H1 (cell line): ENCODE results near the gene PVALB. TPM values are rescaled to one million over a fixed set of nuclear protein-coding genes. Genes with fewer than 3 reads are reported as not detected.

Experiments
- CTCF ChIA-PET: fragments of 300-600 bp; sonication (Branson Sonifier 250); formaldehyde crosslinking; loops from one replicate; lab custom pipeline; 2021; ENCODE audit not compliant: partially characterized antibody; lab: Charles Lee
- POLR2A ChIA-PET: fragments of 300-600 bp; sonication (Branson Sonifier 250); formaldehyde crosslinking; loops from one replicate; lab custom pipeline; 2021; ENCODE audit warnings: inconsistent platforms; ENCODE audit not compliant: partially characterized antibody; lab: Charles Lee
- DNase-seq, 2 experiments: peaks; one replicate each; pipeline versions ENCODE4 v3.0.0 to v3.0.0-alpha.2; 2010 to 2022; ENCODE audit warnings: low spot score in 2 of 2, low read depth in 1 of 2, mixed read lengths in 1 of 2
- FAIRE-seq: peaks from 2 replicates; lab custom pipeline; 2011; peaks lifted over from hg19 to GRCh38; lab: Jason Lieb, UNC
- H2AFZ ChIP-seq: 2 replicates; pipeline ENCODE4 v1.8.1; 2012; ENCODE audit warnings: low read length, inconsistent platforms
- H2AK5ac ChIP-seq: 2 replicates; pipeline ENCODE4 v1.6.1; 2013; ENCODE audit warnings: low read depth, low read length
- H2BK120ac ChIP-seq: replicated peaks from 2 replicates; pipeline ENCODE3; 2013; ENCODE audit warnings: low read depth, low read length, inconsistent platforms
- H2BK12ac ChIP-seq: 2 replicates; pipeline ENCODE4 v1.6.1; 2013; ENCODE audit warnings: low read depth, low read length
- H2BK15ac ChIP-seq: 2 replicates; pipeline ENCODE4 v1.6.1; 2013; ENCODE audit warnings: low read length
- H2BK20ac ChIP-seq: 2 replicates; pipeline ENCODE4 v1.6.1; 2013; ENCODE audit warnings: low read length
- H2BK5ac ChIP-seq: 2 replicates; pipeline ENCODE4 v1.6.1; 2013; ENCODE audit warnings: low read depth, low read length
- H3K14ac ChIP-seq: 2 replicates; pipeline ENCODE4 v1.6.1; 2013; ENCODE audit warnings: inconsistent platforms; ENCODE audit not compliant: insufficient read length
- H3K18ac ChIP-seq: 2 replicates; pipeline ENCODE4 v1.6.1; 2013; ENCODE audit warnings: low read length; ENCODE audit errors: extremely low read depth
- H3K23ac ChIP-seq: 2 replicates; pipeline ENCODE4 v1.6.1; 2013; ENCODE audit warnings: inconsistent platforms; ENCODE audit not compliant: insufficient read length
- H3K23me2 ChIP-seq: 2 replicates; pipeline ENCODE4 v1.6.1; 2013; ENCODE audit warnings: low read depth, low read length
- H3K27ac ChIP-seq: 2 replicates; pipeline ENCODE4 v1.6.1; 2011; ENCODE audit warnings: low read depth, low read length, inconsistent platforms
- H3K27me3 ChIP-seq, 4 experiments: replicated peaks in 1 of 4; 1 replicate in 1 of 4; 2 replicates in 3 of 4; pipeline versions ENCODE4 v1.6.1 to v1.8.1; 2011 to 2013; ENCODE audit warnings: low read length in 3 of 4, mild to moderate bottlenecking in 3 of 4, inconsistent platforms in 2 of 4, mixed read lengths in 2 of 4, moderate library complexity in 1 of 4; ENCODE audit not compliant: control insufficient read depth in 3 of 4, insufficient read depth in 3 of 4; ENCODE audit errors: extremely low read depth in 1 of 4
- H3K36me3 ChIP-seq, 4 experiments: 2 replicates each; pipeline versions ENCODE4 v1.6.1 to v1.8.1; 2011 to 2013; ENCODE audit warnings: mild to moderate bottlenecking in 4 of 4, low read length in 3 of 4, moderate library complexity in 2 of 4, control low read depth in 1 of 4, inconsistent platforms in 1 of 4; ENCODE audit not compliant: insufficient read depth in 4 of 4, control insufficient read depth in 2 of 4
- H3K4ac ChIP-seq: replicated peaks from 2 replicates; pipeline ENCODE3; 2013; ENCODE audit warnings: low read length, low read depth, mixed read lengths, inconsistent platforms; ENCODE audit not compliant: insufficient read length
- H3K4me1 ChIP-seq, 4 experiments: replicated peaks in 1 of 4; 1 replicate in 1 of 4; 2 replicates in 3 of 4; pipeline versions ENCODE4 v1.6.1 to v1.8.1; 2011 to 2013; ENCODE audit warnings: low read length in 3 of 4, inconsistent platforms in 2 of 4, mixed read lengths in 1 of 4; ENCODE audit not compliant: insufficient read depth in 4 of 4, control insufficient read depth in 3 of 4
- H3K4me2 ChIP-seq, 2 experiments: 2 replicates each; pipeline versions ENCODE4 v1.6.1 to v1.8.1; 2011 to 2013; ENCODE audit warnings: low read depth in 2 of 2, low read length in 2 of 2, control low read depth in 1 of 2, inconsistent platforms in 1 of 2, mild to moderate bottlenecking in 1 of 2; ENCODE audit not compliant: insufficient read depth in 1 of 2
- H3K4me3 ChIP-seq, 4 experiments: fragments of 200-600, 300-600 bp in 1 of 4; sonication (generic), shearing (Covaris generic), sonication (Bioruptor Twin) in 1 of 4; 2 replicates each; pipeline versions ENCODE4 v1.5.1 to v1.8.1; 2011 to 2016; ENCODE audit warnings: low read length in 4 of 4, low read depth in 3 of 4, control low read depth in 2 of 4, inconsistent platforms in 2 of 4, mild to moderate bottlenecking in 2 of 4, mixed read lengths in 1 of 4, moderate library complexity in 1 of 4; ENCODE audit not compliant: insufficient read depth in 2 of 4; ENCODE audit errors: extremely low read depth in 1 of 4
- H3K56ac ChIP-seq: replicated peaks from 2 replicates; pipeline ENCODE3; 2013; ENCODE audit warnings: low read depth, mild to moderate bottlenecking, mixed read lengths, low read length, inconsistent platforms; ENCODE audit not compliant: insufficient read length
- H3K79me1 ChIP-seq: 2 replicates; pipeline ENCODE4 v1.6.1; 2013; ENCODE audit warnings: low read depth, low read length, control low read depth
- H3K79me2 ChIP-seq, 2 experiments: 2 replicates each; pipeline versions ENCODE4 v1.6.1 to v1.8.1; 2012 to 2013; ENCODE audit warnings: low read length in 2 of 2, mild to moderate bottlenecking in 2 of 2, inconsistent platforms in 1 of 2; ENCODE audit not compliant: insufficient read depth in 2 of 2, control insufficient read depth in 1 of 2
- H3K9ac ChIP-seq, 4 experiments: replicated peaks in 1 of 4; 1 replicate in 1 of 4; 2 replicates in 3 of 4; pipeline versions ENCODE4 v1.6.1 to v1.8.1; 2011 to 2013; ENCODE audit warnings: low read depth in 3 of 4, low read length in 3 of 4, control low read depth in 2 of 4, mild to moderate bottlenecking in 2 of 4, moderate library complexity in 2 of 4, inconsistent platforms in 1 of 4; ENCODE audit errors: extremely low read depth in 1 of 4
- H3K9me3 ChIP-seq, 2 experiments: 2 replicates each; pipeline versions ENCODE4 v1.6.1 to v1.8.1; 2012 to 2013; ENCODE audit warnings: mild to moderate bottlenecking in 2 of 2, moderate library complexity in 2 of 2, control low read depth in 1 of 2, inconsistent platforms in 1 of 2, low read depth in 1 of 2, low read length in 1 of 2, mixed read lengths in 1 of 2; ENCODE audit not compliant: insufficient read depth in 2 of 2
- H4K20me1 ChIP-seq, 2 experiments: replicated peaks in 1 of 2; 2 replicates each; pipeline versions ENCODE3 to v1.8.1; 2011 to 2013; ENCODE audit warnings: inconsistent platforms in 2 of 2, low read length in 2 of 2, mild to moderate bottlenecking in 1 of 2; ENCODE audit not compliant: insufficient read depth in 2 of 2, control insufficient read depth in 1 of 2
- H4K5ac ChIP-seq: 2 replicates; pipeline ENCODE4 v1.6.1; 2013; ENCODE audit warnings: low read length, low read depth, mixed read lengths, inconsistent platforms; ENCODE audit not compliant: insufficient read length
- H4K8ac ChIP-seq: 2 replicates; pipeline ENCODE4 v1.8.0; 2013; ENCODE audit warnings: mild to moderate bottlenecking, moderate library complexity, low read length, inconsistent platforms; ENCODE audit not compliant: insufficient read depth; ENCODE audit errors: extremely low read depth
- H4K91ac ChIP-seq: replicated peaks from 2 replicates; pipeline ENCODE3; 2013; ENCODE audit warnings: low read length, mixed read lengths, inconsistent platforms; ENCODE audit not compliant: insufficient read length
- ATF2 ChIP-seq: IDR thresholded peaks from 2 replicates; pipeline ENCODE4 v1.6.1; 2012; ENCODE audit warnings: low read length, inconsistent platforms
- ATF3 ChIP-seq: IDR thresholded peaks from 2 replicates; pipeline ENCODE4 v1.6.1; 2011; ENCODE audit warnings: low read depth, mild to moderate bottlenecking, low read length; ENCODE audit not compliant: insufficient read depth
- CBX5 ChIP-seq: fragments of 300-800, 300-1000 bp; sonication (generic); IDR thresholded peaks from 2 replicates; pipeline ENCODE4 v1.7.1; 2016; ENCODE audit warnings: antibody characterized with exemption, low read length, low read depth
- CHD2 ChIP-seq: IDR thresholded peaks from 2 replicates; pipeline ENCODE4 v1.6.1; 2012; ENCODE audit warnings: low read length, improper control_type of control experiment
- CREB1 ChIP-seq: IDR thresholded peaks from 2 replicates; pipeline ENCODE4 v1.6.1; 2012; ENCODE audit warnings: inconsistent platforms
- EP300 ChIP-seq, 2 experiments: IDR thresholded peaks; 1 replicate in 1 of 2; 2 replicates in 1 of 2; pipeline ENCODE4 v1.6.1; 2011 to 2012; ENCODE audit warnings: low read depth in 2 of 2, low read length in 2 of 2, mild to moderate bottlenecking in 2 of 2, borderline replicate concordance in 1 of 2, inconsistent platforms in 1 of 2, moderate library complexity in 1 of 2
- KDM1A ChIP-seq: fragments of 200-600, 300-600 bp; sonication (generic); IDR thresholded peaks from 2 replicates; pipeline ENCODE4 v1.7.1; 2016; ENCODE audit warnings: mild to moderate bottlenecking, low read length, borderline replicate concordance
- MAX ChIP-seq: IDR thresholded peaks from 2 replicates; pipeline ENCODE4 v1.6.1; 2012; ENCODE audit warnings: inconsistent platforms
- SIRT6 ChIP-seq: IDR thresholded peaks from one replicate; pipeline ENCODE4 v1.7.1; 2012; ENCODE audit warnings: low read length, inconsistent platforms
- SUZ12 ChIP-seq: fragments of 200-600 bp; sonication (generic); IDR thresholded peaks from 2 replicates; pipeline ENCODE4 v1.6.1; 2012; ENCODE audit warnings: mild to moderate bottlenecking, inconsistent platforms, low read length, moderate library complexity, mixed read lengths
- ZNF274 ChIP-seq: IDR thresholded peaks from 2 replicates; pipeline ENCODE4 v1.7.0; 2012; ENCODE audit warnings: low read length, borderline replicate concordance; ENCODE audit errors: extremely low read depth
- WGBS, 2 experiments: shearing (Covaris generic) in 1 of 2; methylation state at CpG; one replicate each; pipeline versions ENCODE4 v1.1.6 to v1.1.7; 2013 to 2015; ENCODE audit warnings: low lambda C conversion rate in 2 of 2, mixed read lengths in 2 of 2, inconsistent platforms in 1 of 2, low coverage in 1 of 2, missing lambda C conversion rate in 1 of 2; ENCODE audit not compliant: insufficient replicate concordance in 2 of 2, insufficient coverage in 1 of 2, insufficient read length in 1 of 2; ENCODE audit errors: extremely low coverage in 1 of 2, missing lambda C conversion rate in 1 of 2; 5-methylcytosine and 5-hydroxymethylcytosine counted together
- polyA plus RNA-seq, 7 experiments: library from polyadenylated mRNA; depleted of rRNA in 3 of 7; stranded (reverse) in 5 of 7; unstranded in 2 of 7; fragments of >200 nt in 5 of 7; fragments of 200-250 nt in 2 of 7; gene quantifications; 1 replicate in 5 of 7; 2 replicates in 1 of 7; 4 replicates in 1 of 7; pipeline versions ENCODE4 v1.2.1 to v1.2.3, GENCODE V29; 2011 to 2013; ENCODE audit warnings: missing spikeins in 2 of 7, mixed read lengths in 2 of 7
- total RNA-seq: library from RNA; stranded (reverse); fragmentation: NEBNext Ultra II Directional; extraction: Animal tissue kit (Norgen Biotek cat#: 25700); gene quantifications from 2 replicates; pipeline ENCODE4 v1.2.1, GENCODE V29; 2021

PVALB gene
- total and polyA plus RNA-seq, 2 of the 8 experiments (the other 6 are each of a cell fraction or from before 2014, with no cell fraction given): 1.7 to 5.4 TPM

GRCh38 chr22:36806835-36807234, 10.0 kb downstream of the PVALB start:
- H4K91ac ChIP-seq: no peak overlapping the region
- 0 out of 2 replicates have a peak overlapping the region, but pooled peaks have one; percentile 20 for H2BK15ac ChIP-seq
- H4K5ac ChIP-seq: no peak overlapping the region
- H2AFZ ChIP-seq: no peak overlapping the region
- H3K4me3 ChIP-seq: no peak overlapping the region
- H3K79me2 ChIP-seq: no peaks in the 10 kb centered on the region
- no peak overlapping the region for H2BK5ac ChIP-seq
- no peaks in the 10 kb centered on the region for H3K79me1 ChIP-seq
- CTCF ChIA-PET: interaction anchor here (0.8 to 1.3 kb wide), 4 partner anchors 20 to 180 kb away, joined by 3 read pairs; partner anchors contain the start of gene NCF4
- TF ChIP-seq SIRT6 (no peak), ZNF274 (no peak), CHD2 (no peak), CBX5 (no peak), KDM1A (no peak), ATF2 (no peak), CREB1 (no peak), SUZ12 (no peak), EP300 (IDR thresholded peaks at IDR 0.05; ENCODE audit: borderline replicate concordance in 1 of 2, low read depth in 2 of 2, low read length in 2 of 2) (no peak), ATF3 (no peak), MAX (no peak)
- TF ChIP-seq, all 59 proteins: peak for 0
- POLR2A ChIA-PET: no interaction called here
- Histone ChIP-seq H2AK5ac (no peak overlapping the region), H3K4me2 (no peak overlapping the region), H3K4me1 (peaks cover 0 to 5% (median 0%) of the 10 kb centered on the region in 4 experiments; a peak in 2 of 7 replicates), H3K27ac (no peak overlapping the region), H3K23ac (no peak overlapping the region), H3K18ac (no peak overlapping the region), H3K27me3 (0 out of 7 replicates have a peak, but pooled peaks cover 0 to 2% (median 0%) of the 10 kb centered on the region in 4 experiments), H4K20me1 (no peaks in the 10 kb centered on the region), H3K56ac (no peak overlapping the region), H3K36me3 (no peaks in the 10 kb centered on the region), H2BK120ac (no peak overlapping the region), H4K8ac (no peak overlapping the region), H3K4ac (no peak overlapping the region), H3K14ac (no peak overlapping the region), H2BK12ac (no peak overlapping the region), H3K9ac (no peak overlapping the region), H3K9me3 (no peaks in the 10 kb centered on the region), H3K23me2 (peaks cover 4% of the 10 kb centered on the region; the same call in 1 of the 2 replicates), H2BK20ac (no peak overlapping the region)
- FAIRE-seq (no peak), DNase-seq (no peak)
- WGBS, 2 experiments: 88% methylated on average over 6 of the region's 6 CpGs; no CpG with 5 or more reads in 1 of the 2 experiments
